Tibial nerve (tissue), 4 donors: Measurements from ENCODE around the gene AKR1B15. TPM values are rescaled to one million over a fixed set of nuclear protein-coding genes. Genes with fewer than 3 reads are reported as not detected.

Experiments used
- DNase-seq, 2 donors: peaks; one replicate each; pipeline ENCODE4 v3.0.0-alpha.2; 2019; ENCODE audit warnings: low spot score in 2 of 2
- H3K27ac ChIP-seq, 4 donors: fragments of 200-600 bp; sonication (generic) in 3 of 4; one replicate each; pipeline ENCODE4 v1.5.1; 2017 to 2019; ENCODE audit warnings: mild to moderate bottlenecking in 1 of 4
- H3K27me3 ChIP-seq, 2 donors: fragments of 200-600 bp; sonication (generic) in 1 of 2; one replicate each; pipeline versions ENCODE4 v1.5.1 to v1.6.0; 2017 to 2019
- H3K36me3 ChIP-seq, 3 donors: fragments of 200-600 bp; sonication (generic); one replicate each; pipeline ENCODE4 v1.5.1; 2018 to 2019
- H3K4me1 ChIP-seq, 4 donors: fragments of 200-600 bp; sonication (generic) in 3 of 4; one replicate each; pipeline ENCODE4 v1.5.1; 2017 to 2019
- H3K4me3 ChIP-seq, 4 donors: fragments of 200-600 bp; sonication (generic) in 3 of 4; one replicate each; pipeline ENCODE4 v1.5.1; 2017 to 2019; ENCODE audit warnings: mild to moderate bottlenecking in 1 of 4, moderate library complexity in 1 of 4
- H3K9me3 ChIP-seq, 4 donors: fragments of 200-600 bp; sonication (generic) in 3 of 4; one replicate each; pipeline ENCODE4 v1.5.1; 2017 to 2019
- EP300 ChIP-seq, 2 donors: sonication (generic); formaldehyde crosslinking; IDR thresholded peaks; one replicate each; pipeline ENCODE4 v1.6.1; 2017; ENCODE audit warnings: antibody characterized with exemption in 2 of 2, mild to moderate bottlenecking in 1 of 2
- POLR2A ChIP-seq, 2 donors: fragments of 450-650 bp; IDR thresholded peaks; one replicate each; pipeline ENCODE4 v1.6.1; 2017; ENCODE audit warnings: antibody characterized with exemption in 2 of 2, mild to moderate bottlenecking in 2 of 2, moderate library complexity in 2 of 2
- WGBS, 2 donors: methylation state at CpG; one replicate each; pipeline ENCODE4 v1.1.5; 2018; 5-methylcytosine and 5-hydroxymethylcytosine counted together
- total RNA-seq, 4 donors: library from RNA; depleted of rRNA; stranded (reverse); fragments of >200 nt; gene quantifications; one replicate each; pipeline ENCODE4 v1.1.0, GENCODE V29; 2016
- TF ChIP-seq, protein P1 (sequence below), 5 experiments: fragments of 200-600 bp in 3 of 5; fragments of 450-650 bp in 2 of 5; sonication (generic) in 3 of 5; IDR thresholded peaks; one replicate each; pipeline ENCODE4 v1.5.1; 2016 to 2019; ENCODE audit warnings: antibody characterized with exemption in 5 of 5, mild to moderate bottlenecking in 3 of 5, moderate library complexity in 2 of 5

Gene AKR1B15
- total RNA-seq, 4 donors from 2014 or later = 0.22 to 5.5 (median 1.4) TPM

DNA sequence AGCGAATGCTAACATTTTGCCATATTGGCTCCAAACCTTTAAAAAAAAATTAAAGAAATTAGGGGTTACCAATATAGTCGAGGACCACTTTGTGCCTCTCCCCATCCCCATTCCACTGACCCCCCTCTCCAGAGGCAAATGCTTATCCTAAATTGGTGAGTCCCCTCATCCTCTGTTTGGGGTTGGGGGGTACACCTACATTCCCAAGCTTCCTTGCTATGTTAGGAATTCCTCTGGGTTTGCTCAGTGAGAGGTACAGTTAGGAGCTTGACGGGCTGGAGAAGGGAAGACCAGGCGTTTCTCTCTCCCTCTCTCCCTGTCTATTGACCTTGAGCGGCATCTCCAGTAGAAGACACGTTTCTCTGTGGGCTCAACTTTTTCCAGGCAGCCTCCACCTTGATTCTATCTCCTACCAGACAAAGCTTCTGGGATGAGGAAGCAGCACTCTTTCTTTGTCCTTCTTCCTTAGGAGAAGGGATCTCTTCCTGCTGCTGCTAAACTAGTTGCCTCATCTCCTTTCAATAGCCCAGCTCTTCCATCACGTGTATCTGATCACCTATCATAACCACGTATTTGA is 6.6 kb upstream of the AKR1B15 start:
- Histone ChIP-seq H3K9me3 (no peaks in the 10 kb centered on the region), H3K27me3 (no peaks in the 10 kb centered on the region), H3K4me1 (peaks cover 0 to 7% (median 0%) of the 10 kb centered on the region in 4 donors), H3K36me3 (no peaks in the 10 kb centered on the region), H3K27ac (no peak overlapping the region), H3K4me3 (no peak overlapping the region)
- no peak for DNase-seq
- TF ChIP-seq POLR2A (IDR thresholded peaks at IDR 0.05) (no peak), EP300 (IDR thresholded peaks at IDR 0.05) (no peak)
- TF ChIP-seq, protein P1, sequence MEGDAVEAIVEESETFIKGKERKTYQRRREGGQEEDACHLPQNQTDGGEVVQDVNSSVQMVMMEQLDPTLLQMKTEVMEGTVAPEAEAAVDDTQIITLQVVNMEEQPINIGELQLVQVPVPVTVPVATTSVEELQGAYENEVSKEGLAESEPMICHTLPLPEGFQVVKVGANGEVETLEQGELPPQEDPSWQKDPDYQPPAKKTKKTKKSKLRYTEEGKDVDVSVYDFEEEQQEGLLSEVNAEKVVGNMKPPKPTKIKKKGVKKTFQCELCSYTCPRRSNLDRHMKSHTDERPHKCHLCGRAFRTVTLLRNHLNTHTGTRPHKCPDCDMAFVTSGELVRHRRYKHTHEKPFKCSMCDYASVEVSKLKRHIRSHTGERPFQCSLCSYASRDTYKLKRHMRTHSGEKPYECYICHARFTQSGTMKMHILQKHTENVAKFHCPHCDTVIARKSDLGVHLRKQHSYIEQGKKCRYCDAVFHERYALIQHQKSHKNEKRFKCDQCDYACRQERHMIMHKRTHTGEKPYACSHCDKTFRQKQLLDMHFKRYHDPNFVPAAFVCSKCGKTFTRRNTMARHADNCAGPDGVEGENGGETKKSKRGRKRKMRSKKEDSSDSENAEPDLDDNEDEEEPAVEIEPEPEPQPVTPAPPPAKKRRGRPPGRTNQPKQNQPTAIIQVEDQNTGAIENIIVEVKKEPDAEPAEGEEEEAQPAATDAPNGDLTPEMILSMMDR (IDR thresholded peaks at IDR 0.05) = no peak
- 73 to 82% methylated on average over 8 of the region's 8 CpGs for WGBS, 2 donors

DNA sequence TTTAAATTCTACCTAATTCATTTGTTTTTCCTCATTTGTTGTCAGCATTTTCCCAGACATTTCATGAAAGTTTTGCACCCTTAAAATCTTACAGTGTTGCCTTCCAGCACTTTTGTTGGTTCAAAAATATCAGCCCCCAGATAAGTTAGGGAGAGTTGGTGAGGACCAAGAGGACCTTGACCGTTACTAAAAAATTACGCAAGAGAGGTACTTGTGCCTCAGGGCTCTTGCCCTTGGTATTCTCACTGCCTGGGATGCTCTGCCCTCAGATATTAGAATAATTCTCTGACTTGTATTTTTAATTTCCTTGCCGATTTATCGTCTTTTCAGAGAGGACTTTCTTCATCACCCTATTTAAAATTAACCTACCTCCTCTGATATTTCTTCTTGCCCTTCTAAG is 3.5 kb upstream of the AKR1B15 start:
- DNase-seq = no peak
- Histone ChIP-seq H3K36me3 (no peaks in the 10 kb centered on the region), H3K27ac (no peak overlapping the region), H3K4me1 (peaks cover 0 to 21% (median 0%) of the 10 kb centered on the region in 4 donors), H3K27me3 (no peaks in the 10 kb centered on the region), H3K4me3 (no peak overlapping the region), H3K9me3 (no peaks in the 10 kb centered on the region)
- 88 to 90% methylated on average over 4 of the region's 4 CpGs for WGBS, 2 donors
- TF ChIP-seq POLR2A (IDR thresholded peaks at IDR 0.05) (no peak), EP300 (IDR thresholded peaks at IDR 0.05) (no peak)
- TF ChIP-seq, protein P1 (IDR thresholded peaks at IDR 0.05) = no peak

DNA sequence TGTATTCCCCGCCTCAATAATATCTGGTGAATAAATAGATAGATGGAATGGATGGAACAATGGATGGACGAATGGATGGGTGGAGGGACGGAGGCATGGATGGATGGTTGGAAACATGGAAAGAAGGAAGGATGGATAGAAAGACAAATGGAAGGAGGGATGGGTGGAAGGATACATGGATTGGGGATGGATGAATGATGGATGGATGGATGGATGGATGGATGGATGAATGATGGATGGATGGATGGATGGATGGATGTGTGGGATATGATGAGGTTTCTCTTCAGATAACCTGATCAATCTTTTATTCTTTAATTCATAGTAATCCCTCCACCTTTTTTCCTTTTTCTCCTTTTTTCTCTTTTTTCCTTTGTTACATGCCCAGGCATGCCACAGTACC is 3.0 kb upstream of the AKR1B15 start:
- Histone ChIP-seq H3K27me3 (no peaks in the 10 kb centered on the region), H3K36me3 (no peaks in the 10 kb centered on the region), H3K27ac (no peak overlapping the region), H3K4me1 (peaks cover 0 to 21% (median 0%) of the 10 kb centered on the region in 4 donors), H3K9me3 (no peaks in the 10 kb centered on the region), H3K4me3 (no peak overlapping the region)
- TF ChIP-seq EP300 (IDR thresholded peaks at IDR 0.05) (no peak), POLR2A (IDR thresholded peaks at IDR 0.05) (no peak)
- TF ChIP-seq, protein P1 (IDR thresholded peaks at IDR 0.05) = no peak
- no peak for DNase-seq
- 91 to 93% methylated on average over 3 of the region's 3 CpGs for whole genome bisulfite sequencing, 2 donors

DNA sequence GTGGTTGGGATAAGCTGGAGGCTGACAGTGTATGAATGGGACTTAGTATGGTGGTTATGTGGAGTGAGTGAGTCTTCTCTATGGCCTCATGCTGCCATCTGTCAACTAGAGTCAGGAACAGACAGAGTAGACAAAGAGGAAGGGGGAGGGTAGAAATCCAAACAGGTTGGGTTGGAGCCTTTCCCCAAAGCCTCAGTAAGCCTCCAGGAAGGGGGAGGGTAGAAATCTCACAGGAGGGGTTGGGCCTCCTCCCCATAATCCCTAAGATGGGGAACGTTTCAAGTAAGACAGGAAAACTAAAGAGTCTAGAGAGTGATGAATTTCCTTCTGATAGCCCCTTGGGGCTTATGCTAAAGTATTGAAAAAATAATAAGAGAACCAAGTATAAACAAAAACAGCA is 2.0 kb upstream of the AKR1B15 start:
- Histone ChIP-seq H3K36me3 (no peaks in the 10 kb centered on the region), H3K27ac (peak overlapping the region in 2 of 4 donors; percentile 29 to 78), H3K9me3 (no peaks in the 10 kb centered on the region), H3K4me1 (peaks cover 0 to 21% (median 0%) of the 10 kb centered on the region in 4 donors), H3K27me3 (no peaks in the 10 kb centered on the region), H3K4me3 (peak overlapping the region in 1 of 4 donors; percentile 38)
- no peak for DNase-seq
- TF ChIP-seq POLR2A (IDR thresholded peaks at IDR 0.05) = no peak
- TF ChIP-seq, protein P1 (IDR thresholded peaks at IDR 0.05) = no peak
- TF ChIP-seq EP300 (IDR thresholded peaks at IDR 0.05) = no peak
- WGBS, 2 donors = 0% methylated on average over 1 of the region's 1 CpG

DNA sequence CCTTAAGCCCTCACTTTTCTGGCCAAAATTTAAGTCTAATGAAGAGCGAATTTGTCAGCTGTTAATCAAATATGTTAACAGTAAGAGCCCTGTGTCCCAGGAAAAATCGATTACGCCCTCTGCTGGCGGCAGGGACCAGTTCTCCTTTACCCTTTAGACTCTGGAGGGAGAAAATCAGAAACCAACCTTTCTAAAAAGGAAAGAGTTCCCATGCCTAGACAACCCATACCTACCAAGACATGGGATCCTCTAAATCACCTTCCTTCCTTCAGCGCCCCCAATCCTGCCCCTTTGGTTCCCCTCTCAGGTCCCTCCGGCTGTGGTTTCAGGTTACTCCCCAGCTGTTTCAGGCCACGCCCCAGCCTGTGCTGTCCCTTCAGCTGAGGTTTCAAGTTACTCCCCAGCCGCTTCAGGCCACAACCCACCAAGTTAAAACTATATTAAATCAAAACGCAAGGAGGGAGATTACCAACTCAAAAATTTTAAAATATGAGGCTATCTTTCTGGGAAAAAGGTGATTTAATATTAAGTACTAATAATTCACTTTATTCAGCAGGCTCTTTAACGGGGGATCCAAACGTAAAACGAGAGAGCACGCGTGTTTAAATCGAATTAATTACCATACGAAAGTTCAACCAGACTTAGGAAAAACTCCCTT is 1.4 kb upstream of the AKR1B15 start:
- Histone ChIP-seq H3K4me1 (peaks cover 0 to 21% (median 0%) of the 10 kb centered on the region in 4 donors), H3K9me3 (no peaks in the 10 kb centered on the region), H3K4me3 (peak overlapping the region; percentile 5 to 38 (median 26)), H3K27ac (peak overlapping the region in 3 of 4 donors; percentile 29 to 78 (median 40)), H3K36me3 (no peaks in the 10 kb centered on the region), H3K27me3 (no peaks in the 10 kb centered on the region)
- TF ChIP-seq EP300 (IDR thresholded peaks at IDR 0.05) = peak in 1 of 2 donors; percentile 32
- TF ChIP-seq, protein P1 (IDR thresholded peaks at IDR 0.05) = peak; percentile 71 to 87 (median 84)
- no peak for TF ChIP-seq POLR2A (IDR thresholded peaks at IDR 0.05)
- peak; percentile 65 to 80 for DNase-seq
- 12% methylated on average over 16 of the region's 16 CpGs for WGBS, 2 donors
